HL-60 (cell line): Measurements from ENCODE around the gene NEIL1.

Experiments used
- DNase-seq, 2 experiments: peaks; one replicate each; pipeline ENCODE4 v3.0.0-alpha.2; 2010 to 2020; ENCODE audit warnings: low read depth in 1 of 2, low spot score in 1 of 2
- H3K27ac ChIP-seq: fragments of 250-450 bp; sonication (Bioruptor Pico); replicated peaks from 2 replicates; pipeline ENCODE4 v1.5.1; 2020; ENCODE audit warnings: mild to moderate bottlenecking, moderate library complexity
- H3K27me3 ChIP-seq: fragments of 250-450 bp; sonication (Bioruptor Pico); 2 replicates; pipeline ENCODE4 v1.5.1; 2021; ENCODE audit warnings: mild to moderate bottlenecking, moderate library complexity; ENCODE audit not compliant: insufficient read depth, poor library complexity, severe bottlenecking
- H3K4me3 ChIP-seq: replicated peaks from 2 replicates; pipeline ENCODE4 v1.5.1; 2011; ENCODE audit warnings: mild to moderate bottlenecking, control low read depth, low read length; ENCODE audit not compliant: insufficient read depth
- GABPA ChIP-seq: IDR thresholded peaks from 2 replicates; pipeline ENCODE4 v1.6.1; 2012; ENCODE audit warnings: low read depth
- POLR2AphosphoS5 ChIP-seq: IDR thresholded peaks from 2 replicates; pipeline ENCODE4 v1.6.1; 2012; ENCODE audit warnings: low read depth
- SPI1 ChIP-seq: IDR thresholded peaks from 2 replicates; pipeline ENCODE4 v1.6.1; 2012; ENCODE audit warnings: low read depth, mild to moderate bottlenecking, borderline replicate concordance
- TF ChIP-seq, protein P1 (sequence below): IDR thresholded peaks from 2 replicates; pipeline ENCODE4 v1.6.1; 2012; ENCODE audit warnings: low read depth; ENCODE audit not compliant: insufficient replicate concordance
- TF ChIP-seq, protein P2 (sequence below): IDR thresholded peaks from one replicate; pipeline ENCODE4 v1.5.1; 2011; ENCODE audit warnings: low read length, control low read depth, inconsistent platforms; ENCODE audit not compliant: insufficient read depth

The NEIL1 gene

DNA sequence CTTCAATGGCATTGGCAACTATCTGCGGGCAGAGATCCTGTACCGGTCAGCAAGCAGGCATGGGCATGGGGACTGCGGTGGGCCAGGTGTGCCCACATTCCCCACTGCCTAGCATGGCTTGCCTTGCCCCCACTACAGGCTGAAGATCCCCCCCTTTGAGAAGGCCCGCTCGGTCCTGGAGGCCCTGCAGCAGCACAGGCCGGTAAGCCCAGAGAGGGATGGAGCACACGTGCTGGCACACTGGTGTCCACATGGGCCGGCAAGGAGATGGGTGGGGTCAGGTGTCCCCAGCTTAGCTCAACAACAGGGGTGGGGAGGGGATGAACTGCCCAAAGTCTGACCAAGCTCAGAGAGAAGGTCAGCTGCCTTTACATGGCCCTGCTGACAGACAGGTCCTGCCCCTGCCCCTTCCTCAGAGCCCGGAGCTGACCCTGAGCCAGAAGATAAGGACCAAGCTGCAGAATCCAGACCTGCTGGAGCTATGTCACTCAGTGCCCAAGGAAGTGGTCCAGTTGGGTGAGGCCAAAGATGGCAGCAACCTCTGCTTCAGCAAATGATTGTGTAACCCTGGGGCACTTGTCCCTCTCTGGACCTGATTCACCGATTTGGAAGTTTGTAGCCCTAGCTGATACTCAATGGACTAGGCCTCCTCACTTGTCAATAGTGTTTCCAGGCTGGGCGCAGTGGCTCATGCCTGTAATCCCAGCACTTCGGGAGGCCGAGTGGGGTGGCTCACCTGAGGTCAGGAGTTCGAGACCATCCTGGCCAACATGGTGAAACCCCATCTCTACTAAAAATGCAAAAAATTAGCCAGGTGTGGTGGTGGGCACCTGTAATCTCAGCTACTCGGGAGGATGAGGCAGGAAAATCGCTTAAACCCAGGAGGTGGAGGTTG lies 5.6 kb downstream of the NEIL1 start:
- no peak overlapping the region for H3K4me3 ChIP-seq
- TF ChIP-seq, protein P1, sequence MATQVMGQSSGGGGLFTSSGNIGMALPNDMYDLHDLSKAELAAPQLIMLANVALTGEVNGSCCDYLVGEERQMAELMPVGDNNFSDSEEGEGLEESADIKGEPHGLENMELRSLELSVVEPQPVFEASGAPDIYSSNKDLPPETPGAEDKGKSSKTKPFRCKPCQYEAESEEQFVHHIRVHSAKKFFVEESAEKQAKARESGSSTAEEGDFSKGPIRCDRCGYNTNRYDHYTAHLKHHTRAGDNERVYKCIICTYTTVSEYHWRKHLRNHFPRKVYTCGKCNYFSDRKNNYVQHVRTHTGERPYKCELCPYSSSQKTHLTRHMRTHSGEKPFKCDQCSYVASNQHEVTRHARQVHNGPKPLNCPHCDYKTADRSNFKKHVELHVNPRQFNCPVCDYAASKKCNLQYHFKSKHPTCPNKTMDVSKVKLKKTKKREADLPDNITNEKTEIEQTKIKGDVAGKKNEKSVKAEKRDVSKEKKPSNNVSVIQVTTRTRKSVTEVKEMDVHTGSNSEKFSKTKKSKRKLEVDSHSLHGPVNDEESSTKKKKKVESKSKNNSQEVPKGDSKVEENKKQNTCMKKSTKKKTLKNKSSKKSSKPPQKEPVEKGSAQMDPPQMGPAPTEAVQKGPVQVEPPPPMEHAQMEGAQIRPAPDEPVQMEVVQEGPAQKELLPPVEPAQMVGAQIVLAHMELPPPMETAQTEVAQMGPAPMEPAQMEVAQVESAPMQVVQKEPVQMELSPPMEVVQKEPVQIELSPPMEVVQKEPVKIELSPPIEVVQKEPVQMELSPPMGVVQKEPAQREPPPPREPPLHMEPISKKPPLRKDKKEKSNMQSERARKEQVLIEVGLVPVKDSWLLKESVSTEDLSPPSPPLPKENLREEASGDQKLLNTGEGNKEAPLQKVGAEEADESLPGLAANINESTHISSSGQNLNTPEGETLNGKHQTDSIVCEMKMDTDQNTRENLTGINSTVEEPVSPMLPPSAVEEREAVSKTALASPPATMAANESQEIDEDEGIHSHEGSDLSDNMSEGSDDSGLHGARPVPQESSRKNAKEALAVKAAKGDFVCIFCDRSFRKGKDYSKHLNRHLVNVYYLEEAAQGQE = no peak
- TF ChIP-seq, protein P2, sequence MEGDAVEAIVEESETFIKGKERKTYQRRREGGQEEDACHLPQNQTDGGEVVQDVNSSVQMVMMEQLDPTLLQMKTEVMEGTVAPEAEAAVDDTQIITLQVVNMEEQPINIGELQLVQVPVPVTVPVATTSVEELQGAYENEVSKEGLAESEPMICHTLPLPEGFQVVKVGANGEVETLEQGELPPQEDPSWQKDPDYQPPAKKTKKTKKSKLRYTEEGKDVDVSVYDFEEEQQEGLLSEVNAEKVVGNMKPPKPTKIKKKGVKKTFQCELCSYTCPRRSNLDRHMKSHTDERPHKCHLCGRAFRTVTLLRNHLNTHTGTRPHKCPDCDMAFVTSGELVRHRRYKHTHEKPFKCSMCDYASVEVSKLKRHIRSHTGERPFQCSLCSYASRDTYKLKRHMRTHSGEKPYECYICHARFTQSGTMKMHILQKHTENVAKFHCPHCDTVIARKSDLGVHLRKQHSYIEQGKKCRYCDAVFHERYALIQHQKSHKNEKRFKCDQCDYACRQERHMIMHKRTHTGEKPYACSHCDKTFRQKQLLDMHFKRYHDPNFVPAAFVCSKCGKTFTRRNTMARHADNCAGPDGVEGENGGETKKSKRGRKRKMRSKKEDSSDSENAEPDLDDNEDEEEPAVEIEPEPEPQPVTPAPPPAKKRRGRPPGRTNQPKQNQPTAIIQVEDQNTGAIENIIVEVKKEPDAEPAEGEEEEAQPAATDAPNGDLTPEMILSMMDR = no peak
- TF ChIP-seq POLR2AphosphoS5 (no peak; the same call in 1 of the 2 replicates), GABPA (no peak), SPI1 (no peak)
- H3K27me3 ChIP-seq = peaks cover 9% of the 10 kb centered on the region
- no peak overlapping the region for H3K27ac ChIP-seq
- no peak for DNase-seq

DNA sequence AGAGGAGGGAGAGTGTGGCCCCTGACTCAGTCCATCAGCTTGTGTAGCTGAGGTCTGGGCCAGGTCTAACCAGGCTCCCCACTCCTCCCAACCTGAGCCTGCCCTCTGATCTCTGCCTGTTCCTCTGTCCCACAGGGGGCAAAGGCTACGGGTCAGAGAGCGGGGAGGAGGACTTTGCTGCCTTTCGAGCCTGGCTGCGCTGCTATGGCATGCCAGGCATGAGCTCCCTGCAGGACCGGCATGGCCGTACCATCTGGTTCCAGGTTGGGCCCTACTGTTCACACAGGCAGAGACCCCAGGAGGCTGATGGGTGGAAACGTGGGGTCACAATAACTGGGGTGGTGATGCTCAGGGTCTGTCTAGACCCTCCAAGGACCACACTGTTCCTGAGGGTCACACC lies 6.8 kb downstream of the NEIL1 start:
- H3K27ac ChIP-seq = no peak overlapping the region
- no peak; the same call in 1 of the 2 replicates for TF ChIP-seq POLR2AphosphoS5
- TF ChIP-seq, protein P2 = no peak
- DNase-seq = no peak

DNA sequence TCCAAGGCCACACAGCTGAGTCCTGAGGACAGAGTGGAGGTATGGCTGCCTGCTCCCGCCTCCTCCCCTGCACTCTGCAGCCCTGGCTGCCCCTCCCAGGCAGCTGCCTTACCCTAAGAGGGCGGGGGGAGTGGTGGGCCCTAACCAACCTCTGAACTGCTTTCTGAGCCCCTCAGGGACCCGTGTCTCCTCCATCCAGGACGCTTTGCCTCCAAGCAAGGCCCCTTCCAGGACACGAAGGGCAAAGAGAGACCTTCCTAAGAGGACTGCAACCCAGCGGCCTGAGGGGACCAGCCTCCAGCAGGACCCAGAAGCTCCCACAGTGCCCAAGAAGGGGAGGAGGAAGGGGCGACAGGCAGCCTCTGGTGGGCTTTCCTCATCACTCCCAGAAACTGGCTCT lies 7.6 kb downstream of the NEIL1 start:
- DNase-seq = no peak
- TF ChIP-seq SPI1 (no peak), GABPA (no peak), POLR2AphosphoS5 (no peak)
- TF ChIP-seq, protein P1 = no peak
- TF ChIP-seq, protein P2 = no peak
- Histone ChIP-seq H3K27ac (no peak overlapping the region), H3K4me3 (no peak overlapping the region), H3K27me3 (no peaks in the 10 kb centered on the region)

More for the DNA sequence above, 6.8 kb downstream of the NEIL1 start:
- Histone ChIP-seq H3K4me3 (no peak overlapping the region), H3K27me3 (no peaks in the 10 kb centered on the region)
